GM18499 (cell line): ENCODE data around the gene ZNF610.

Experiments used
- ATAC-seq: cut with Tn5 transposase; IDR thresholded peaks from one replicate; pipeline ENCODE4 v1.9.1; 2021; ENCODE audit warnings: moderate number of reproducible peaks; ENCODE audit not compliant: insufficient read depth, unreplicated experiment

The ZNF610 gene

GRCh38 chr19:52397310-52398080 is 61.5 kb downstream of the ZNF610 start, which contains the start of gene ZNF528:
ZNF528 (plus strand) TSS chr19:52397849; CDS start chr19:52402014, 4,165 bp downstream.
- ATAC-seq = no peak

GRCh38 chr19:52398081-52398441 is 62.0 kb downstream of the ZNF610 start:
- no peak for ATAC-seq

GRCh38 chr19:52410276-52410675 is 74.2 kb downstream of the ZNF610 start:
- ATAC-seq = no peak

GRCh38 chr19:52415711-52416110 is 79.7 kb downstream of the ZNF610 start:
- no peak for ATAC-seq
